NOMO-1 treated with dmso at 0.1 percent for 144 hours (cell line): Measurements from ENCODE around the gene GSTP1.
"Not testable (repeated sequence)": the region's sequence is repeated elsewhere in the genome, so short reads cannot be mapped to it uniquely, and the experiment has no call there.

Experiments used
- DNase-seq: peaks from one replicate; lab custom pipeline; 2025; ENCODE audit not compliant: unreplicated experiment; lab: John Stamatoyannopoulos, UW

GSTP1 gene

DNA sequence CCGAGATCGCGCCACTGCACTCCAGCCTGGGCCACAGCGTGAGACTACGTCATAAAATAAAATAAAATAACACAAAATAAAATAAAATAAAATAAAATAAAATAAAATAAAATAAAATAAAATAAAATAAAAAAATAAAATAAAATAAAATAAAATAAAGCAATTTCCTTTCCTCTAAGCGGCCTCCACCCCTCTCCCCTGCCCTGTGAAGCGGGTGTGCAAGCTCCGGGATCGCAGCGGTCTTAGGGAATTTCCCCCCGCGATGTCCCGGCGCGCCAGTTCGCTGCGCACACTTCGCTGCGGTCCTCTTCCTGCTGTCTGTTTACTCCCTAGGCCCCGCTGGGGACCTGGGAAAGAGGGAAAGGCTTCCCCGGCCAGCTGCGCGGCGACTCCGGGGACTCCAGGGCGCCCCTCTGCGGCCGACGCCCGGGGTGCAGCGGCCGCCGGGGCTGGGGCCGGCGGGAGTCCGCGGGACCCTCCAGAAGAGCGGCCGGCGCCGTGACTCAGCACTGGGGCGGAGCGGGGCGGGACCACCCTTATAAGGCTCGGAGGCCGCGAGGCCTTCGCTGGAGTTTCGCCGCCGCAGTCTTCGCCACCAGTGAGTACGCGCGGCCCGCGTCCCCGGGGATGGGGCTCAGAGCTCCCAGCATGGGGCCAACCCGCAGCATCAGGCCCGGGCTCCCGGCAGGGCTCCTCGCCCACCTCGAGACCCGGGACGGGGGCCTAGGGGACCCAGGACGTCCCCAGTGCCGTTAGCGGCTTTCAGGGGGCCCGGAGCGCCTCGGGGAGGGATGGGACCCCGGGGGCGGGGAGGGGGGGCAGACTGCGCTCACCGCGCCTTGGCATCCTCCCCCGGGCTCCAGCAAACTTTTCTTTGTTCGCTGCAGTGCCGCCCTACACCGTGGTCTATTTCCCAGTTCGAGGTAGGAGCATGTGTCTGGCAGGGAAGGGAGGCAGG, at the start of gene GSTP1:
Gene GSTP1 (plus strand): TSS at position 566 of the 958 bp plus-strand sequence. CDS start 32 bp downstream, at position 598.
- peak; percentile 85 for DNase-seq

DNA sequence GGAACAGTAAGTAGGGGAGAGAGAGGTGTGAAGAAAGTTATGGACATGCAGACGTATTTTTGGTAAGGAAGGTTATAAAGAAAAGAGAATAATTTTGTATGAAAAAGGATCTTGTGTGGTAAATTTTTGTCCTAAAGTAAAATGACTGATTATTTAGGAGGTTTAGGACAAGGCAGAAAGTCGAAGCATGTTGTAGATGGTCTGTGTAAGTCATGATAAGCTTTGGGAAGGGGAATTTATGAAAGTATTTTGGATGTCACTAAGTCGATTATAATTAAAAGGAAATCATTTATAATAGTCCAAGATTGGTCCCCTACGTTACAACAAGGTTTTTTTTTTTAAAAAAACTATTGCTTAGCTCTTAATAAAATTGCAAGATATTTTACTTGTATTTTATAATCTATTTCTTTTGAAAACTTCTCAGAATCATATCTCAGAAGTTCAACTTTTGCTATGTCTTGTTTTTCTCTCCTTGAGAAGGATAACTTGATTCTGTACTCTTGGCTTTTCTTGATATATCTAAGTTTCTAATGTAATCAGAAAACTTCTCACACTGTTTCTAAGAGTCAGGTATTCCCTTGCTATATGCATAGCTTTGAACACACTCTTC, 49.4 kb upstream of the GSTP1 start:
- no peak for DNase-seq

DNA sequence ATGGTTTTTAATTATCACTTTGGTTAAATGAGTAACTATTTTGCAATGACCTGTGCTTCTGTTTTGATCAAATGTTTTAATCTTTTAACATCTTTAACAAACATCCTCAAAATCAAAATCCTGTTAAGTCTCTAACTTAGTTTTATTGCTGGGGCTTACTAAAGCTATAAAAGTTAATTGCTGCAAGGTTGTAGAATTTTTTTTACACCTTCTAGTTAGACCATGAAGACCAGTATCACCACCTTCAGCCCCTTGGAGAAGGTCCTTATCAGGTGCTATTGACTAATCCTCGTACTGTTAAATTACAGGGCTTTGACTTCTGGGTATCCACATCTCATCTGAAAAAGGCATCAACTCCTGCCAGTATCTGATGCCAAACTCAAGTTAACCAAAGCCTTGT, 48.1 kb upstream of the GSTP1 start:
- no peak for DNase-seq

DNA sequence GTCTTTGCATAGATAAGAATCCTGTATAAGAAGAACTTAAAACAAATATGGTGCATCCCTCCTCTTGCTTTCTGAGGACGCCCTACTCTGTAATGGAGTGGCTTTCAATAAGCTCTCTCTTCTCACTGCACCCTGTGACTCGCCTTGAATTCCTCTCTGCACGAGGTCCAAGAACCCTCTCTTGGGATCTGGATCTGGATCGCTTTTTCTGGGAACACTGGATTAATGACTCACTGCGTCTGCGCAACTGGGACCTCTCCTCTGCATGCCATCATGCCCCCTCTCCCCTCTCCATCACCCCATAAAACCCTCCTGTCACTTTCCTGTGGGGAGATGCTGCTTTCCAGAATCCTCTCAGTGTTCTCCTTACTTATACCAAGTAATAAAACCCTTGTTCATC, 45.3 kb upstream of the GSTP1 start:
- no peak for DNase-seq

DNA sequence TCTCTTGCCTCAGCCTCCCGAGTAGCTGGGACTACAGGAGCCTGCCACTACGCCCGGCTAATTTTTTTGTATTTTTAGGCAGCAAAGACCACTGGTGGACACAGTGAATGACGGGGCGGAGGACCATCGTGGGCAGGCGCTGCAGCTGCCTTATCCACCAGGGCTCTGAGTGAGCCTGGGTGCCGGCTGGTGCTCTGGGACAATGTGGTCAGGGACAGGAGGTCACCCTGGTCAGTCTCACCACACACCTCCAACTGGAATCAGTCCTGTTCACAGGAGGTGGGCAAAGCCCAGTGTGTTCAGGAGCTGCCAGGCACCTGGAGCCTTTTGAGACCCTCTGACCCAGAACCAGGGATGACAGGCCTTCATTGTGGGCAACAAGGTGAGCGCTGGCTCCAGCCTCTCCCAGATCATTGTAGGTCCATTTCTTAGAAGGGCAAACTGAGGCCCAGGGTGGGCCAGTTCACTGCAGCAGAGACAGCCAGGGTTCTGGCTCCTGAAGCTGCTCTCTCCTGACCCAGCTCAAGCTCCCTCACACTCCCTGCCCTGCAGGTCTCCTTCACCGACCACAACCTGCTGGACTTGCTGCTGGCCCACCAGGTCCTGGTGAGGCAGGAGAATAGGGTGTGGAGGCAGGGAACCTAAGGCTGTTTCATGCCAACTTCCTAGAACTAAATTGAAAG, 44.6 kb upstream of the GSTP1 start:
- no peak for DNase-seq

DNA sequence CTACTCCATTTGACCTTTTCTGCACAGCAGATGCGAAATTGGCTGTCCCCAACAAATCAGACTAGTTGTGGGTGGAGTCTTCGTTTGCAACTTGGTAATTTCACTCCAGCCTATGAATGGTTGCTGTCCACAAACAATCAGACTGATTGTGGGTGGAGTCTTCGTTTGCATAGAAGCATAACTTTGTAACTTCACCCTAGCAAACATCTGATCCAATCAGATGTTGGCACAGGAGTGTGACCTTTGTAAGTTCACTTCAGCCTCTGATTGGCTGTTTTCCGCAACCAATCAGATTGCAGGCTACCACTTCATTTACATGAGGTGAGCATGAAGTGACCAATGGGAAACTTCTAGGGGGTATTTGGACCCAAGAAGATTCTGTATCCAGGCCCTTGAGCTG, 44.1 kb upstream of the GSTP1 start:
- DNase-seq: no peak

DNA sequence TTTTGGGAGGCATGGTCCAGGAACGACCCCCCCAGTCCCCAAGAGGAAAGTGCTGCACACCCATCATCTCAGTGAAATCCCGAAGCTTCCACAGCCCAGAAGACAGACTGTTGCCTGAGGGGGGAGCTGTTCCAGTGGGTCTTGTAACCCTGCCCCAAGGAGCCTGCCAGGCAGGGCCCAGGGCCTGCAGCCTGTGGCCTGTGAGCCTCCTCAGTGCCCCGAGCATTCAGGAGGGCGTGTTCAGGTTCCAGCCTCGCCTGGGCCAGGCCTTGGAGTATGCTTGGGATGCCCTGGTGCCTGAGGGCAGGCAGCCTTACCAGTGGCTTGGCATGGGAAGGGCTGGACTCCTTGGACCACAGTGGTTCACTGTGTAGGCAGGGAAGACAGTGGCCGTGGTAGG, 42.4 kb upstream of the GSTP1 start:
- DNase-seq: no peak

DNA sequence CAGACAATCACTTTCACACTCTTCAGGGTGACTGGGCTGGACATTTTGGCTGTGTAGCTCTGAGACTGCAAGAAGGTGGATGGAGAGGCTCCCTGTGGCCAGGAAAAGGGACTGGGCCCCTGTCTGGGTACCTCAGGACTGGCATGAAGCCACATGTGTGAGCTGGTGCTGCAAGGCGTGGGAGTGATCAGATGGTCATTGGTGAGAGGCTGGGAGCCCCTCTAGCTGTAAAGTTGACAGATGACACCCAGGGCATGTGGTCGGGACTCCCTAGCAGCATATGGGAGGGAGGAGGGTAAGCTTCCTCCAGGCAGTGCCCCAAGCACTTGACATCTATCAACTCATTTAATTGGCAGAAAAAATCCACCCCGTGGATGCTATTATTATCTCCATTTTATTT, 41.4 kb upstream of the GSTP1 start:
- DNase-seq: no peak

DNA sequence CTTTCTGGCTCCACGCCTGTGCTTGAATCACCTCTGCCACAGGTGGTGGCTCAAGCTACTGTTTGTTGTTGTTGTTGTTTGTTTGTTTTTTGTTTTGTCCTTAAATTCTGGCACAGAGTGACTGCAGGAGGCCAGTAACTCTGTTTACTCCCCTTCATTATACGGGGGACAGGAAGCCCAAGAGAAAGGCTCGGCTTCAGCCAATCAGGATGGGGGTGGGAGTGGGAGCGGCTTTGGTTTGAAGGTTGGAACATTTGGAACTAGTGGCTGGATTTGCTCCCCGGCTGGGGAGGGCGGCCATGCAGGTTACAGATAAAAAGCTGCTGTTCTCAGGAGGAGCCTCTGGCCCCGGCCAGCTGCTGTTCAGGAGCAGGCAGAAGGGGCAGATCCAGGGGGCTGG, 40.6 kb upstream of the GSTP1 start:
- DNase-seq: no peak

DNA sequence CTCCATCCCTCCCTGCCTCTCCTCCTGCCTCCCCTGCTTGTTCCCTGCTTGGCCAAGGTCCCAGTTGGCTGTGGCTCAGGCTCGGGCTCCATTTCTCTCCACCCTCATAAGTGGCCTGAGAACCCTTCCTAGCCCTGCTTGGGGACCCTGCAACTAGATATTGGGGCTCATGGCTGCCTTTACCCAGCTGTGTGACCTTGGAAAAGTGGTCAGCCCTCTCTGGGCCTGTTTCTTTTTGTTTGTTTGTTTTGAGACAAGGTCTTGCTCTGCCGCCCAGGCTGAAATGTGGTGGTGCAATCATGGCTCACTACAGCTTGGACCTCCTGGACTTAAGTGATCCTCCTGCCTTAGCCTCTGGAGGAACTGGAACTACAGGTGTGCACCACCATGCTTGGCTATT, 40.0 kb upstream of the GSTP1 start:
- DNase-seq: no peak

DNA sequence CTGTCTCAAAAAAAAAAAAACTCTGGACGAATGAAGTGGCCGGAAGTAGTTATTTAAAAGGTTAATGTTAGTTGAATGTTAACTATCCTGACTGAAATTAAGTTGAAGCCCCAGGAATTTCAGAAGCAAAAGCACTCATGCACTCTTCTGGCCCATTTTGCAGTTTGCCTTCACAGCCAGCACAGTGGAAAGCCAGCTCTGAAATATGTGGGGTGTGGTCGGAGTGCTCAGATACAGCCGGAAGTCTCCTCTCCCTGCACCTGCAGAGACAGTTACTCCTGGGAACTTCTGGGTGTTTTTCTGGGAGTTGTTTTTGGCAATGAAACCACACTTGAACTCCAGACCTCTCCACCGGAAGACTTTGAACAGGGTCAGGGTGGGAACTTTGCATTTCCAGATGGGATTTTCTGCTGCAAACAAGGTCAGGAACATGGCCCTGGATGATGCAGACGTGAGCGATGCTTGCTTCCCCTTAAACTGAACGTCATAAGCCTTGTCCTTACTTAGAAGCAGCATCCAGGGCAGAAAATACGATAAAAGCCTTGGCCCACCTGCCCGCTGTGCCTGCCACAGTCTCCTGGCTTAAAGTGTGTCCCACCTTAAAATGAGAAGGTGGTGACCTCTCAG, 38.9 kb upstream of the GSTP1 start:
- DNase-seq: no peak

DNA sequence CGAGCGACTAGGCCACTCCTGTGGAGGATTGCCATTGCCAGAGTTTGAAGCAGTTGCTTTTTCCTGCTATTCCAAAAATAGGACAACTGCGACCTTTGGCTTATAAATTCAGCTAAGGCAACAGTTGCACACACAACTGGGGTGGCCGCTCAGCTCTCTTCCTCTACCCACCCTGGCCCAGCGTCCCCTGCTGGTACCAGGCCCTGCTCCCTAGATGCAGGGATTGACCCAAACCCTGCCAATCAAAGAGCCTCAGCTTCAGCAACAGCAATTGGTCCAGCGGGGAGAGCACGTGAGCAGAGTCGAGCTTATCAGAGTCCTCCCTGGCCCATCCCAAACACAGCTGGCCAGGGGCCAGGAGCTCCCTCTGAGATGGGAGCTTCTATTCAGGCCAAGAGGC, 38.3 kb upstream of the GSTP1 start:
- no peak for DNase-seq

DNA sequence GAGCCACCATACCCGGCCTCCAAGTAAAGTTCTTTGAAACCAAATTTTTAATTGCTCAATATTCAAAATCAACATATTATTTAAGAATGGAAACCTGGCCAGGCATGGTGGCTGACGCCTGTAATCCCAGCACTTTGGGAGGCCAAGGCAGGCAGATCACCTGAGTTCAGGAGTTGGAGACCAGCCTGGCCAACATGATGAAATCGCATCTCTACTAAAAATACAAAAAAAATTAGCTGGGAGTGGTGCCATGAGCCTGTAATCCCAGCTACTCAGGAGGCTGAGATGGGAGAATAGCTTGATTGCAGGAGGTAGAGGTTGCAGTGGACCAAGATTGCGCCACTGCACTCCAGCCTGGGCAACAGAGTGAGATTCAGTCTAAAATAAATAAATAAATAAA, 35.5 kb upstream of the GSTP1 start:
- not testable (repeated sequence) for DNase-seq

DNA sequence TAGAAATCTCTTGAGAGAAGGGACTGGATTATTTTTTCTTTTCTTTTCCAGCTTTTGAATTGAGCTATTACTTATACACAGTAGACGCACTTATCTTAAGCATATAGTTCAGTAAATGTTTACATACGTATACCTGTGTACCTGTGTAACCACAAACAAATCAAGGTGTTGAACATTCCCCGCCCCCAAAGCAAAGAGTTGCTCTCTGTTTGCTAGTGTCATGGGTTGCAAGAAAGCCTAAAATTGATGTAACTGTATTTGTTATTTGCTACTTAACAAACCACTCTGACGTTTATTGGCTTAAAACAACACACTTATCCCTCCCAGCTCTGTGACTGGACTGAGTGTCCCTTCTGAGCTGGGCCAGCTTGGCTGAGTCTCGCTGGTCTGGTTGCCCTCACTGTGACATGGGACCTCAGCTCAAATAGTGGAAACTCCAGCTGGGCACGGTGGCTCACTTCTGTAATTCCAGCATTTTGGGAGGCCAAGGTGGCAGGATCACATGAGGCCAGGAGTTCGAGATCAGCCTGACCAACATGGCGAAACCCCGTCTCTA, 35.0 kb upstream of the GSTP1 start:
- DNase-seq: no peak

DNA sequence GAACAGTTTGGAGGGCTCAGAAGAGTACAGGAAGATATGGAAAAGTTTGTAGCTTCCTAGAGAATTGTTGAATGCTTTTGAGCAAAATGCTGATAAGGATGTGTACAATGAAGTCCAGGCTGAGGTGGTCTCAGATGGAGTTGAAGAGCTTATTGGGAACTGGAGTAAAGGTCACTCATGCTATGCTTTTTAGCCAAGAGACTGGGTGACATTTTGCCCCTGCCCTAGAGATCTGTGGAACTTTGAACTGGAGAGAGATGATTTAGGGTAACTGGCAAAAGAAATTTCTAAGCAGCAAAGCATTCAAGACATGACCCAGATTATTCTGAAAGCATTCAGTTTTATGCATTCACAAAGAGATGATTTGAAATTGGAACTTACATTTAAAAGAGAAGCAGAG, 32.5 kb upstream of the GSTP1 start:
- DNase-seq: no peak

DNA sequence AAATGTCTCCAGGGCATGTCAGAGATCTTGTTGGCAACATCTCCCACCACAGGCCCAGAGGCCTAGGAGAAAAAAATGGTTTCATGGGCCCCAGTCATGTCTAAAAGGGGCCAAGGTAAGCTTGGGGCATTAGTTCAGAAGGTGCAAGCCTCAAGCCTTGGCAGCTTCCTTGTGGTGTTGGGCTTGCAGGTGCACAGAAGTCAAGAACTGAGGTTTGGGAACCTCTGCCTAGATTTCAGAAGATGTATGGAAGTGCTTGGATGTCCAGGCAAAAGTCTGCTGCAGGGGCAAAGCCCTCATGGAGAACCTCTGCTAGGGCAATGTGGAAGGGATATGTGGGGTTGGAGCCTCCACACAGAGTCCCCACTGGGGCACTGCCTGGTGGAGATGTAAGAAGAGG, 31.9 kb upstream of the GSTP1 start:
- not testable (repeated sequence) for DNase-seq

DNA sequence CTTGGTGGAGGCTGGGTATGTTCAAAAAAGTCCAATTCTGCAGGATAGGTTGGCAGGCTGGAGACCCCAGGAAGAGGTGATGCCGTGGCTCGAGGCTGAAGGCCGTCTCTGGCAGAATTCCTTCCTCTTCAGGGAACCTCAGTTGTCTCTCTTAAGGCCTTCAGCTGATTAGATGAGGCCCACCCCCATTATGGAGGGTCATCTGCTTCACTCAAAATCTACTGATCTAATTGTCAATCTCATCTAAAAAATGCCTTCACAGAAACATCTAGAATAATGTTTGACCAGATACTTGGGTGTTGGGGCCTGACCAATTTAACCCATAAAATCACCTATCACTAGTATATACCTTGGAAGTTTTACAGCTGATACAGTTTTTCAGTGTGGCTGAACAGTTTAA, 27.4 kb upstream of the GSTP1 start:
- DNase-seq: no peak

DNA sequence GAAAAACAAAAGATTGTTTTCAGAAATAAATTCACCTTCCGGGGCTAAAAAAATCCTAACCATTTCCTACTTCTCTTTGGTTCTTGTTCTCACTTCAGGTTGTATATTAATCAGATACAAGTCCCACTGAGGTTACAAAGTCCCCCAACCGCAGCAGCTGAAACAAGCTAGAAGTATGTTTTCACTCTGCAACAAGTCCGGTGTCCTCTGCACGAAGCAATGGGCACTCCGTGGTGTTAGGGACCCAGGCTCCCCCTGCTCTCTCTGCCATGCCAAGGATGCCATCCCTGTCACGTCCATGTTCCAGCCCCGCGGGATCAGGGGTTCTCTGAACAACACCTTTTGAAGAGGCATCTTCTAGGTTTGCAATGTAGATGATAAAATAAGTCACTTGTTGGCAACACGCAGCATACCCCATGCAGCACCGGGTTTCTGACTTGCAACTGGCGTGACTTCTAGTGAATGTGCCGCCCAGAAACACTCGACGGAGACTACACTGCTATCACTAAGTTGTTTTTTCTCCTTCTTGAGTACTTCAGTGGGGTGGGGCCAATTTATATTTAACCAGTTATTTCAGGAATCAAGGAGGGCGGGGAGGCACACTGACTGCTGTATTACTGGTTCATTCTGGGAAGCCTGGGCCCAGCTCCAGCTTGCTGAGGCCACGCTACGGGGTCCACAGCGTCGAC, 25.4 kb upstream of the GSTP1 start:
- no peak for DNase-seq

DNA sequence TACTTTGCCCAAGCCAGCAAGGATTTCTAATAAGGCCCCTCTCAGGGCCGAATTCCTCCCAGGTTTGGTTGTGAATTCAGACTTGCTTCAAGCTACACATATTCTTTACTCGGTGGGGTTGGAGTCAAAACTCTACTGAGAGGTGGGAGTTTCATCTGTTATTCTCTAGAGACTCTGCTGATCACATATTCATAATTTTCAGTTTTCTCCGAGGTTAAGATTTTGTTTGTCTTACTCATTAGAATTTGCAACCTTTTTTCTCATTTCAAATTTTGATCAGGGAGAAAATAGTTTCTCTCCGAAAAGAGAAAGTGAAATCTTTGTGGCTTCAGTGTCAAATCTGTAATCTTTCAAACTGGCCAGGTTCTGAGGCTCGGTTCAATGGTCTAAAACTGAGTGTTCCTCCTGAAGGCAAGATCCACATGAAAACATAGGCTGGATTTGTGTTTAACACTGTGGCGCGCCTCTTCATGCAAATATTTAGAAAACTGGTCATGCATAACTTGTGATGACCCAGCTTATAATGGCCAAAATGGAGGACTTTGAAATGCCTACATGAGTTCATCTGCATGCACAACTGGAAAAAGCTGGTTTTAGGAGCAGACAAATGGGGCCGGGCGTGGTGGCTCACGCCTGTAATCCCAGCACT, 21.5 kb upstream of the GSTP1 start:
- DNase-seq: no peak
